Mesendoderm (in vitro differentiated cells): Measurements from ENCODE around the gene NAA35.

Experiments used
- DNase-seq: peaks from one replicate; pipeline ENCODE4 v3.0.0; 2013
- H2AK5ac ChIP-seq: 2 replicates; pipeline ENCODE4 v1.6.1; 2013; ENCODE audit warnings: low read length, inconsistent platforms
- H2BK120ac ChIP-seq: 2 replicates; pipeline ENCODE4 v1.6.1; 2013; ENCODE audit warnings: low read depth, mild to moderate bottlenecking, low read length, moderate library complexity, mixed read lengths
- H2BK15ac ChIP-seq: replicated peaks from 2 replicates; pipeline ENCODE4 v1.6.1; 2013; ENCODE audit warnings: low read depth, mild to moderate bottlenecking, moderate library complexity
- H2BK5ac ChIP-seq: 2 replicates; pipeline ENCODE4 v1.6.1; 2013; ENCODE audit warnings: low read length, inconsistent platforms
- H3K18ac ChIP-seq: 2 replicates; pipeline ENCODE4 v1.6.1; 2013; ENCODE audit warnings: mild to moderate bottlenecking, low read length, mixed read lengths
- H3K23ac ChIP-seq: one replicate; pipeline ENCODE4 v1.6.1; 2013; ENCODE audit warnings: low read length
- H3K27ac ChIP-seq: 2 replicates; pipeline ENCODE4 v1.5.1; 2013; ENCODE audit warnings: low read depth, mild to moderate bottlenecking, inconsistent platforms, low read length, moderate library complexity
- H3K27me3 ChIP-seq: 2 replicates; pipeline ENCODE4 v1.6.1; 2013; ENCODE audit warnings: low read length, control low read depth, mild to moderate bottlenecking, inconsistent platforms; ENCODE audit not compliant: insufficient read depth, poor library complexity
- H3K36me3 ChIP-seq: 2 replicates; pipeline ENCODE4 v1.6.1; 2013; ENCODE audit warnings: low read length, inconsistent platforms; ENCODE audit not compliant: control insufficient read depth, insufficient read depth
- H3K4ac ChIP-seq: one replicate; pipeline ENCODE4 v1.6.1; 2013; ENCODE audit warnings: low read depth, mild to moderate bottlenecking, low read length, moderate library complexity
- H3K4me1 ChIP-seq: 2 replicates; pipeline ENCODE4 v1.6.1; 2013; ENCODE audit warnings: low read depth, low read length, inconsistent platforms; ENCODE audit not compliant: control insufficient read depth
- H3K4me2 ChIP-seq: 2 replicates; pipeline ENCODE4 v1.6.1; 2013; ENCODE audit warnings: low read length
- H3K4me3 ChIP-seq: 2 replicates; pipeline ENCODE4 v1.5.1; 2013; ENCODE audit warnings: mild to moderate bottlenecking, low read length
- H3K56ac ChIP-seq: one replicate; pipeline ENCODE4 v1.6.1; 2013; ENCODE audit warnings: low read length
- H3K79me1 ChIP-seq: 2 replicates; pipeline ENCODE4 v1.6.1; 2013; ENCODE audit warnings: low read length, inconsistent platforms
- H3K79me2 ChIP-seq: 2 replicates; pipeline ENCODE4 v1.6.1; 2013; ENCODE audit warnings: mild to moderate bottlenecking, low read length; ENCODE audit not compliant: control insufficient read depth, insufficient read depth
- H3K9ac ChIP-seq: 2 replicates; pipeline ENCODE4 v1.6.1; 2013; ENCODE audit warnings: low read length, inconsistent platforms
- H4K5ac ChIP-seq: one replicate; pipeline ENCODE4 v1.6.1; 2013; ENCODE audit warnings: low read length
- H4K8ac ChIP-seq: one replicate; pipeline ENCODE4 v1.6.1; 2013; ENCODE audit warnings: low read depth, mild to moderate bottlenecking, control low read depth, low read length, moderate library complexity
- WGBS: extraction: QIAGEN DNeasy Blood & Tissue Kit; methylation state at CpG from one replicate; pipeline ENCODE4 v1.1.7; 2013; ENCODE audit warnings: low lambda C conversion rate, missing lambda C conversion rate; ENCODE audit not compliant: insufficient coverage; ENCODE audit errors: extremely low coverage; 5-methylcytosine and 5-hydroxymethylcytosine counted together

Gene NAA35

GRCh38 chr9:86061972-86062739, 121.2 kb downstream of the NAA35 start:
- no peak overlapping the region for H3K56ac ChIP-seq
- no peak overlapping the region for H2BK120ac ChIP-seq
- no peak overlapping the region for H3K4me3 ChIP-seq
- H3K79me1 ChIP-seq, result no peaks in the 10 kb centered on the region
- no peak overlapping the region for H3K9ac ChIP-seq
- H3K4me1 ChIP-seq, result no peaks in the 10 kb centered on the region
- H2AK5ac ChIP-seq, result no peak overlapping the region
- no peaks in the 10 kb centered on the region for H3K36me3 ChIP-seq
- no peak overlapping the region for H3K23ac ChIP-seq
- no peak for DNase-seq
- H3K79me2 ChIP-seq, result no peaks in the 10 kb centered on the region
- no peak overlapping the region for H3K18ac ChIP-seq
- no peak overlapping the region for H4K5ac ChIP-seq
- no peaks in the 10 kb centered on the region for H3K27me3 ChIP-seq
- no peak overlapping the region for H3K27ac ChIP-seq
- no peak overlapping the region for H2BK5ac ChIP-seq
- WGBS, result no CpG with 5 or more reads among the region's 11 CpGs
- H4K8ac ChIP-seq, result no peak overlapping the region
- H3K4ac ChIP-seq, result no peak overlapping the region
- no peak overlapping the region for H2BK15ac ChIP-seq
- no peak overlapping the region for H3K4me2 ChIP-seq

- WGBS, result no CpG with 5 or more reads among the region's 16 CpGs
- no peak overlapping the region for H3K23ac ChIP-seq
- H4K5ac ChIP-seq, result no peak overlapping the region
- no peak overlapping the region for H3K4ac ChIP-seq
- no peaks in the 10 kb centered on the region for H3K79me2 ChIP-seq
- H3K18ac ChIP-seq, result no peak overlapping the region
- H3K27ac ChIP-seq, result no peak overlapping the region
- no peak overlapping the region for H3K4me2 ChIP-seq
- H2BK120ac ChIP-seq, result no peak overlapping the region
- no peak overlapping the region for H2AK5ac ChIP-seq
- H2BK5ac ChIP-seq, result no peak overlapping the region
- H3K9ac ChIP-seq, result no peak overlapping the region
- no peak overlapping the region for H3K4me3 ChIP-seq
- H3K4me1 ChIP-seq, result no peaks in the 10 kb centered on the region
- H3K36me3 ChIP-seq, result no peaks in the 10 kb centered on the region
- no peaks in the 10 kb centered on the region for H3K79me1 ChIP-seq
- H2BK15ac ChIP-seq, result no peak overlapping the region
- no peak overlapping the region for H3K56ac ChIP-seq
- DNase-seq, result no peak
- H4K8ac ChIP-seq, result no peak overlapping the region
- H3K27me3 ChIP-seq, result no peaks in the 10 kb centered on the region
These were observed 122.1 kb downstream of the NAA35 start for GRCh38 chr9:86062845-86063693.

- Histone ChIP-seq H3K79me2 (no peaks in the 10 kb centered on the region), H4K8ac (no peak overlapping the region), H2BK15ac (no peak overlapping the region), H3K23ac (no peak overlapping the region), H3K4me2 (no peak overlapping the region), H3K27me3 (no peaks in the 10 kb centered on the region), H3K4me1 (no peaks in the 10 kb centered on the region), H3K36me3 (no peaks in the 10 kb centered on the region), H4K5ac (no peak overlapping the region), H2BK120ac (no peak overlapping the region), H2BK5ac (no peak overlapping the region), H3K9ac (no peak overlapping the region), H3K18ac (no peak overlapping the region), H3K79me1 (no peaks in the 10 kb centered on the region), H3K4ac (no peak overlapping the region), H2AK5ac (no peak overlapping the region), H3K56ac (no peak overlapping the region), H3K4me3 (no peak overlapping the region), H3K27ac (no peak overlapping the region)
- WGBS, result no CpG with 5 or more reads among the region's 2 CpGs
- no peak for DNase-seq
These were observed 123.3 kb downstream of the NAA35 start for GRCh38 chr9:86064220-86064619.

GRCh38 chr9:86069206-86069869, 128.4 kb downstream of the NAA35 start:
- Histone ChIP-seq H3K79me1 (no peaks in the 10 kb centered on the region), H3K56ac (no peak overlapping the region), H3K9ac (no peak overlapping the region), H3K4me1 (no peaks in the 10 kb centered on the region), H3K4me2 (no peak overlapping the region), H3K4me3 (no peak overlapping the region), H2BK120ac (no peak overlapping the region), H3K23ac (no peak overlapping the region), H3K27ac (no peak overlapping the region), H2BK15ac (no peak overlapping the region), H3K36me3 (no peaks in the 10 kb centered on the region), H2BK5ac (no peak overlapping the region), H3K18ac (no peak overlapping the region), H3K79me2 (no peaks in the 10 kb centered on the region), H4K5ac (no peak overlapping the region), H3K27me3 (no peaks in the 10 kb centered on the region), H3K4ac (no peak overlapping the region), H2AK5ac (no peak overlapping the region), H4K8ac (no peak overlapping the region)
- DNase-seq, result peak; percentile 13
- no CpG with 5 or more reads among the region's 7 CpGs for WGBS
